NCI-H1105 (cell line): ENCODE measurements around the gene ERMAP.
A peak's percentile ranks its signal among the peaks of the same experiment; 100 is the strongest.
"Not testable (repeated sequence)": the region's sequence is repeated elsewhere in the genome, so short reads cannot be mapped to it uniquely, and the experiment has no call there.

ENCODE experiments used
- DNase-seq: peaks from one replicate; lab custom pipeline; 2025; lab: John Stamatoyannopoulos, UW

The ERMAP gene

GRCh38 chr1:42845193-42845592 lies 28.3 kb downstream of the ERMAP start:
- DNase-seq: no peak

DNA sequence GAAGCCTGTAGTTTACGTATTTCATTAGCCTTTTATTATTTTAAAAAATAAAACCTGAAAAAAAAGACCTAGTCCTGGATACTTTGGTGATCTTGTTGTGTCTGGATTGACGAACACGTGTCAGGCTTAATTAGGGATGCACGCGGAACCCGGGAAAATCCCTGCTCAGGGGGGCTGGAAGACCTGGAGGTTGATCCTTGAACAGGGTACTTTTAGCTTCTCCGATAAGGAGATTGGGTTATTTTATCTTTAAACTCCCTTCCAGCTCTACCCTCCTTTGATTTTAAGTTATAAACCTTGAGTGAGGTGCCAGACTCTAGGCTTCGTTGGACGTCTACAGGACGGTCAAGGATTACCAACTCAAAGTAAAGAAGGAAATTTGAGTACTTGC lies 28.9 kb downstream of the ERMAP start:
- no peak for DNase-seq

DNA sequence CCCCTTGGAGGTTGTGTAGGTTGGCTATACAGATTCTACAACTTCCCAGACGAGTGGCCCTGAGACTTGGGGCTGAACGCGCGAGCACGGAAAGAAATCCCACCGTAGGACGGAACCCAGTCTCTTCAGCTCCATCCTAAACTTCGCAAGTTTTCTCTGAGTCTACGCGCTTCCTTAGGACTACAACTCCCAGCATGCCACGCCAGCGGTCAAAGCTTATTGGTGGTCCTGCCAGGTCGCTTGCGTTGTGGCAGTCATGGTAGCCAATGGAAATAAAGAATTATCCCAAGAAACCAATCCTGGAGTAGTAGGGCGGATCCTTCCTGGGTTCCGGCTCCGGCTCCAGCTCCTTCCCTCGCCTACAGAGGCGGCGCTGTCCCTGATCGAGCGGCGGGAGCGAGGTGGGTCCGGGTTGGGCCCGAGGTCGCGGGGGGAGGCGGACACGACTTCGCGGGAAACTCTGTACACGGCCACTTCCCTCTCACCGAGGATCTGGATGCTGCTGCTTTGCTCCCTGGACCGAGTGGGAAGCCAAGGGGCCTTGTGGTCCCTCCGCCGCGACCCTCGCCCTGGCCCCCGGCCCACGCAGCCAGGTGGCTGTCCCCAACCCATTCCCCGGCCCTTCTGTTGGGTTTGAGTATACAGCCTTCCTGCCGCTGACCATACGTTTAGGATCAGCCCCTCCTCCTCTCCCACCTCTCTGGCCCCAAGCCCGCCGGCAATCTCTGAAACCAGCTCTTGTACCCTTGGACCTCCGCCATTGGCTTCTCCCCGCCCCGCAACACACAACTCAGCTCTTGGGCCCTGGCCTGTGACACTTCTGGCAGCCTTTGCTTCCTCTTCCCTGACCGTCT lies 29.6 kb downstream of the ERMAP start, which contains the start of gene ZNF691:
Gene ZNF691, plus strand, starts transcription at position 357 of the 854 bp plus-strand sequence. CDS start 3,046 bp downstream, outside the sequence.
- peak; percentile 96 for DNase-seq

DNA sequence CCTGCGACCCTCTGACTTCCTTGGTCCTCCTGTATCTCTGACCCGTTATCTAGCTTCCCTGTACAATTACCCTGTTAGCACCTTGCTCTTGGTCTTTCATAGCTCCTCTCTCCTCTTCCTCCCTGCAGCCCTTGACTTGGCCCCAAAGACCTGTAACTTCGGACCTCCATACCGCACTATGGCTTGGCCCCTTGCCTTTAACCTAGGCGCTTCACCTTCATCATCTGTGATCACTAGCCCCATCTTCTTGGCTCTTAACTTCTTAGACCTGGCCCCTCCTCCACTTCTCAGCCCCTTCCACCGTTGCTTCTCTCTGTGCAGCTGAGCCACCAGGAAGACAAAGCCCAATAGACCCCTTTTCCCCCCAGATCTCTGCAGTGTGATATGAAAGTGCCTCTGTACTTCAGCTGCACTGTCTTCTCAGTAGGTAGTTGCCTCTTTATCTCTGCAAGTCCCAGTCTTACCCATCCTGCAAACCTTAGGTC lies 30.2 kb downstream of the ERMAP start:
- no peak for DNase-seq

DNA sequence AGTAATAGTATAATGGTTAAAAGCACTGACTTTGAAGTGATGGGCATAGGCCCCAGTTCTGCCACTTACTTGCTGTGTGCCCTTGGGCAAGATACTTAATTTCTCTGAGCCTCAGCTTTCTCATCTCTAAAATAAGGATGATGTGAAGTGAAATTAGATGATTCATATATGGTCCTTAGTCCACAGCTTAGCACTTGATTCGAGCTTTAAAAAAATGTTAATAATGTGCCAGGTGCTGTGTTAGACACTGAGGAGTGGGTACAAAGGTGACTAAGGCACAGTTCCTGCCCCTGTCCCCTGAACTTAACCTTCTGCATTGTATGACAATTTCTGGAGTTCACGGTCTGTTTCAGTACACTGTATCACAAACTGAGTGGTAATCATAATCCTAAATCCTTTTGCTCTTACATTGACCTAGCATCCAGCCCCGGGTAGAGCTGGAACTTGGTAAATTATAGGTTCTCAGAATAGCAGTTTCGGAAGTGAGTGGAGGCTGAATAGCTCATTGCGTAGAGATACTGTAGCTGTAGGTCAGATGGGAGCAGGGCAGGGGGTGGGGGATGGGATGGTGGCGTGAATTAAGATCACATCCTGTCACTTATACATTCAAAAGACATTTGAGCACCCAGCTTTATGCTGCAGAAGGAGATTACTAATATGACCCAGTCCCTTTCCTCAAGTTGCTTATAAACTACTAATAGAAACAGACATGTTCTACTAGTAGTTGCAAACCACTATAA lies 31.0 kb downstream of the ERMAP start:
- no peak for DNase-seq

DNA sequence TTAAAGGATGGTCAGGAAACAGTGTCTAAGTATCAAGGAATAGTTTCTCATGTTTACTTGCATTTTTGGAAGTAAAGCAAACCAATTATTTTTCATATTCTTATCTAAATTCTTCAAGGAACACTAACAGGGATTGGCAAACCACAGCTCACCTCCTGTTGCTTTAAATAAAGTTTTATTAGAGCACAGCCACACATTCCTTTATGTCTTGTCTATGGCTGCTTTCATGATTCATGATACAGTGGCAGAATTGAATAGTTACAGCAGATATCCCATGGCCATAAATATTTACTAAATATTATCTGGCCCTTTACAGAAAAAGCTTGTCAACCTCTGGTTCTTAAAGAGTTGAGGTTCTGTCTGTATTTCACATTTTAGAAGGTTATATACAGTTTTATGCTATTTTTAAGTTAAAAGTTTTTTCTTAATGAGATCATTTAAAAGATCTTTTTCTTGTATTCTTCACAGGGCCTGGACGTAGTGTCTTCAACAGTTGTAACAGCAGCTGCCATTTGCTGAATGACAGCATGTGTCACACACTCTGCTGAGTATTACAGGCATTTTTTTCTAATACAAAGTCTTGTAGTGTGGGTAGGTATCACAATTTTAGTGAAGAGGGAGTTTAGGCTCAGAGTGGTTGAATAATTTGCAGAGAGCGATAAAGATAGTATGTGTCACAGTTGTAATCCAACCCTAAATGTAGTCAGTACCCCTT lies 32.1 kb downstream of the ERMAP start:
- DNase-seq: no peak

DNA sequence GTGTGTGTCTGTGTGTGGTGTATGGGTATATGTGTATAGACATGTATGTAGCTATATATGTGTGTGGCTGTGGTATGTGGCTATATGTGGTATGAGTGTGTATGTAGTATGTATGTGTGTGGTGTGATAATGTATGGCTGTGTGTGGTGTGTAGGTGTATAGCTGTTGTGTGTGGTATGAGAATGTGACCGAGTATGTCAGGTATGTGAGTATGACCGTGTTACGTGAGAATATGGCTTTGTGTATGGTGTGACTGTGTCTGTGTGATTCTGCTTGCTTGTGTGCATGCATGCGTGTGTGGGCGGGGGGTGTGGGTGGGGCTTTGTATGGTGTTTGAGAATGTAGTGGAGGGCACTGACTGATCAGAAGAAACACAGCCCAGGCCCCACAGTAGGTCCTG lies 33.0 kb downstream of the ERMAP start:
- no peak for DNase-seq

DNA sequence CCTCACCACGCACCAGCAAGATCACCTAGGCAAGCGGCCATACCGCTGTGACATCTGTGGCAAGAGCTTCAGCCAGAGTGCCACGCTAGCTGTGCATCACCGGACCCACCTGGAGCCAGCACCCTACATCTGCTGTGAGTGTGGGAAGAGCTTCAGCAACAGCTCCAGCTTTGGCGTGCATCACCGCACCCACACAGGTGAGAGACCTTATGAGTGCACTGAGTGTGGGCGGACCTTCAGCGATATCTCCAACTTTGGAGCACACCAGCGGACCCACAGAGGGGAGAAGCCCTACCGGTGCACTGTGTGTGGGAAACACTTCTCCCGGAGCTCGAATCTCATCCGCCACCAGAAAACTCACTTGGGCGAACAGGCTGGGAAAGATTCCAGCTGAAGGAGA lies 34.5 kb downstream of the ERMAP start:
- no peak for DNase-seq

DNA sequence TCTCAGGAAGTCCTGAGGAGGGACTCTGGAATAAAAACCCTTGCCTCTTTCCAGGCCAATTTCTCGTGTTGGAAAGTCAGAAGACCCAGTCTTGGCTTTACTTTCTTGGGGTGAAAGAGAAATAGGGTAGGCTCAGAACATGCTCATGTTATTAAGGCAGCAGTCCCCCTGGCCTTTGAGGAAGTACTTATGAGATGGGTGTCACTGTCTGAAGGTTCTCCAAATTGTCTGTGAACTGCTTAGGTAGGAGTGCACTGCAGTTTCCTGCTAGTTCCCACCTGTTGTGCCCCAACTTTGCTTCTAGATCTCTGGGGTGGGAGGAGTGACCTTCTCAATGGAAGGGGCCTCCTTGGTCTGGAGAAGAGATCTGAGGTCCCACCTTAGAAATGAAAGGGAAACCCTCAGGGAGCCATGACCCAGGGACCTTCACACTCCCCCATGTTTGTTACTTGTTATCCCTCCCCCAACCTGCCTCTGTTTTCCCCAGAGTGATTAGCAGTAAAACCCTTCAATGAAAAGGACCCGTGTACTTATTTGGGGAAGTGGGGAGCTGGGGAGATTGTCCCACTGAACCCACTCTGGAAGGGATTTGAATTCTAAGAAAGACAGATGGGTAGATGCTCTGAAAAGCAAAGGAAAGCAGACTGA lies 35.2 kb downstream of the ERMAP start:
- DNase-seq: no peak

- no peak for DNase-seq
Measured at GRCh38 chr1:42852608-42852980, 35.7 kb downstream of the ERMAP start.

GRCh38 chr1:42853116-42853884 lies 36.4 kb downstream of the ERMAP start:
- DNase-seq: no peak

DNA sequence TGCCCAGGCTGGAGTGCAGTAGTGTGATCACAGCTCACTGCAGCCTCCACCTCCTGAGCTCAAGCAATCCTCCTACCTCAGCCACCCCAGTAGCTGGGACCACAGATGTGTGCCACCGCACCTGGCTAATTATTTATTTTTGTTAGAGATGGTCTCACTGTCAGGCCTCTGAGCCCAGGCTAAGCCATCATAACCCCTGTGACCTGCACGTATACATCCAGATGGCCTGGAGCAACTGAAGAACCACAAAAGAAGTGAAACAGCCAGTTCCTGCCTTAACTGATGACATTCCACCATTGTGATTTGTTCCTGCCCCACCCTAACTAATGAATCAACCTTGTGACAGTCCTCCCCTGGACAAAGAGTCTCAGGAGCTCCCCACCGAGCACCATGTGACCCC lies 39.6 kb downstream of the ERMAP start:
- not testable (repeated sequence) for DNase-seq

DNA sequence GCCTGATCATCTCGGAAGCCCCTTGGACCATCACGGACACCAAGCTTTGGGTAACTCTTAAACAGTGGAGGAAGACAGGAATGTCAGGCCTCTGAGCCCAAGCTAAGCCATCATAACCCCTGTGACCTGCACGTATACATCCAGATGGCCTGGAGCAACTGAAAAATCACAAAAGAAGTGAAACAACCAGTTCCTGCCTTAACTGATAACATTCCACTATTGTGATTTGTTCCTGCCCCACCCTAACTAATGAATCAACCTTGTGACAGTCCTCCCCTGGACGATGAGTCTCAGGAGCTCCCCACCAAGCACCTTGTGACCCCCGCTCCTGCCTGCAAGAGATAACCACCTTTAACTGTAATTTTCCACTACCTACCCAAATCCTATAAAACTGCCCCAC lies 42.4 kb downstream of the ERMAP start:
- DNase-seq: not testable (repeated sequence)

DNA sequence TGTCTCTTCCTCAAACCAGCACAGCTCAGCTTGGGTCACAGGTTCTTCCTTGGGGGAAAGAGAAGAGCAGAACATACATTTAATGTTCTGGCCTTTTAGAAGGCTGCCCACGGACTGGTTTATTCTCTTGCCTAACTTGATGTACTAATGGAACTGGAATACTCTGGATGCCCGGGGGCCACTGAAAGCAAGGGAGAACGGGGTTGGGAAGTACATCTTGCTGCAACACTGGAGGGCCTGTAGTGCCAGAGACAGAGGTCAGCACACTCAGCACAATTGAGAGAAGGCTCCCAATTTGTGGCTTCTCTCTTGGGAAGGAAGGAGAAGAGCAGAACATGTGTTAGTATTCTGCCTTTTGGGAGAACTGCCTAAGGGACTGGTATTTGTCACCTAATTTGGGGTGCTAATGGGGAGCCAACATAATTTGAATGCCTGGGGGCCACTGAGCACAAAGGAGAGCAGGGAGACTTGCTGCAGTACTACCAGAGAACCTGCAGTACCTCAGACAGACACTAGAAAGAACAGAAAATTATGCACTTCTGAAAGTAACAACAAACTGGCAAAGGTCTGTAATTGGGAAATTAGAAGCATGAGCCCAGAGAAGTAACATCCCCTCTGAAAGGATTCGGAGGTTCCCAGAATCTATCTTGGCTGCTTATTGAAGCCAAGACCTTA lies 43.6 kb downstream of the ERMAP start:
- DNase-seq: no peak

DNA sequence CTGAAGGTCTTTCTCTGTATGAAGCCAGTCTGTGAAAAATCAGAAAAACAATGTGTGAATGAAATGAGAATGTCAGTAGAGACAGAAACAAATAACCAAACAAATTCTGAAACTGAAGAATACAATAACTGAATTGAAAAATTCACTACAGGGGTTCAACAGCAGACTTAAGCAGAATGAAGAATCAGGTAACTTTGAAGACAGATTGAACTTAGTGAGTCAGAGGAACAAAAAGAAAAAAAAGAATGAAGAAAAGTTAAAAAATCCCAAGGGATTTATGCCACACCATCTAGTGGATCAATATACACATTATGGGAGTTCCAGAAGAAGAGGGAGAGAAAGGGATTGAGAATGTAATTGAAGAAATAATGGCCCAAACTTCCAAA lies 44.1 kb downstream of the ERMAP start:
- no peak for DNase-seq

DNA sequence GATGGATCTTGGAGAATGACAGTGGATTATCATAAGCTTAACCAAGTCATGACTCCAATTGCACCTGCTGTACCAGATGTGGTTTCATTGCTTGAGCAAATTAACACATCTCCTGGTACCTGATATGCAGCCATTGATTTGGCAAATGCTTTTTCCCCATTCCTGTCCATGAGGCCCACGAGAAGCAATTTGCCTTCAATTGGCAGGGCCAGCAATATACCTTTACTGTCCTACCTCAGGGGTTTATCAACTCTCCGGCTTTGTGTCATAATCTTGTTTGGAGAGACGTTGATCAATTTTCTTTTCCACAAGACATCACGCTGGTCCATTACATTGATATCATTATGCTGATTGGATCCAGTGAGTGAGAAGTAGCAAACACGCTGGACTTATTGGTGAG lies 49.6 kb downstream of the ERMAP start:
- no peak for DNase-seq

GRCh38 chr1:42868466-42868865 lies 51.5 kb downstream of the ERMAP start:
- not testable (repeated sequence) for DNase-seq

DNA sequence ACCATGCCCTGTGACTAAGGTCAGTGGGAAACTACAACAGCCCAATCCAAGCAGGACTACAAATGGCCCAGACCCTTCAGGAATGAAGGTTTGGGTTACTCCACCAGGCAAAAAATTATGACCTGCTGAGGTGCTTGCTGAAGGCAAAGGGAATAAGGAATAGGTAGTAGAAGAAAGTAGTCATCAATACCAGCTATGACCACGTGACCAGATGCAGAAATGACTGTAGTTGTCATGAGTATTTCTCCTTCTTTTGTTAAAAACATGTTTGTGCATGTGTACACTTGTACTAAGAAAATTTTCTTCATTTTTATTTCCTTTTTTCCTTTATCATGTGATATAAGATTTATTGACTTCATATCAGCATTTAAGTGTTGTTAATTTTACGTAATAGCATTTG lies 52.3 kb downstream of the ERMAP start:
- not testable (repeated sequence) for DNase-seq

GRCh38 chr1:42869751-42870150 lies 52.8 kb downstream of the ERMAP start:
- DNase-seq: not testable (repeated sequence)

- not testable (repeated sequence) for DNase-seq
Measured at GRCh38 chr1:42873108-42873507, 56.2 kb downstream of the ERMAP start.

GRCh38 chr1:42873670-42874069 lies 56.7 kb downstream of the ERMAP start:
- no peak for DNase-seq
